GM12878 (cell line): ENCODE results near the gene SUPT3H. TPM values are rescaled to one million over a fixed set of nuclear protein-coding genes. Genes with fewer than 3 reads are reported as not detected.

Experiments
- IKZF2 ChIP-seq, 2 experiments: fragments of 450-650 bp; IDR thresholded peaks; 2 replicates each; pipeline ENCODE4 v1.6.1; 2017; ENCODE audit warnings: mild to moderate bottlenecking in 2 of 2, moderate library complexity in 2 of 2
- POLR2AphosphoS2 ChIP-seq: IDR thresholded peaks from 2 replicates; pipeline ENCODE4 v1.6.1; 2011; ENCODE audit warnings: low read depth, mild to moderate bottlenecking, low read length, improper control_type of control experiment, moderate library complexity
- polyA plus RNA-seq, 11 experiments: library from polyadenylated mRNA; depleted of rRNA in 4 of 11; unstranded in 6 of 11; stranded (reverse) in 5 of 11; fragments of >200 nt; fragmentation: Nextera tagmentation in 4 of 11; fragmentation: Illumina TruSeq in 1 of 11; extraction: Ambion mirVana in 4 of 11; extraction: Trizol in 1 of 11; gene quantifications; 1 replicate in 1 of 11; 2 replicates in 10 of 11; pipeline versions ENCODE4 v1.2.1 to v1.2.3, GENCODE V29; 2011 to 2016; ENCODE audit warnings: inconsistent platforms in 2 of 11, missing spikeins in 2 of 11, low read depth in 1 of 11
- total RNA-seq, 4 experiments: library from RNA; depleted of rRNA in 3 of 4; stranded (reverse); fragments of >200 nt in 3 of 4; fragmentation: Illumina TruSeq in 1 of 4; extraction: Trizol in 1 of 4; gene quantifications; 2 replicates each; pipeline versions ENCODE4 v1.2.1 to v1.2.3, GENCODE V29; 2013 to 2021
- TF ChIP-seq, protein P1 (sequence below): fragments of 450-650 bp; IDR thresholded peaks from 2 replicates; pipeline ENCODE4 v1.6.1; 2018; ENCODE audit warnings: borderline replicate concordance, mild to moderate bottlenecking; ENCODE audit not compliant: partially characterized antibody
- TF ChIP-seq, protein P2 (sequence below): fragments of 450-650 bp; formaldehyde crosslinking; IDR thresholded peaks from 2 replicates; pipeline ENCODE4 v1.4.0; 2020; ENCODE audit warnings: mild to moderate bottlenecking, moderate library complexity
- TF ChIP-seq, protein P3 (sequence below): fragments of 450-650 bp; IDR thresholded peaks from 2 replicates; pipeline ENCODE4 v1.6.1; 2018; ENCODE audit warnings: mild to moderate bottlenecking, low read depth, moderate library complexity; ENCODE audit not compliant: partially characterized antibody

Gene SUPT3H
- total and polyA plus RNA-seq, 10 of the 15 experiments (the other 5 are each of a cell fraction or from before 2014, with no cell fraction given) = 0.51 to 3.7 (median 2.0) TPM

DNA sequence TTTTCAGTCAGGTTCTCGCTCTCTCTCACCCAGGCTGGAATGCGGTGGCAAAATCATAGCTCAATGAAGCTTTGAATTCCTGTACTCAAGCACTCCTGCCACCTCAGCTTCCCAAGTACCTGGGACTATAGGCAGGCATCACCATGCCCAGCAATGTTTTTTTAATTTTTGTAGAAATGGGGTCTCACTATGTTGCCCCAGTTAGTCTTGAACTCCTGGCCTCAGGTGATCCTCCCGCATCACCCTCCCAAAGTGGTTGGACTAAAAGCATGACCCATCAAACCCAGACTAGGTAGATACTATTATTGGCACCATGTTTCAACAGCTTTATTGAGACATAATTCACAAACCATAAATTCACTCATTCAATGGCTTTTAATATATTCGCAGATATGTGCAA lies 122.3 kb downstream of the SUPT3H start (continued):
- TF ChIP-seq, protein P1, sequence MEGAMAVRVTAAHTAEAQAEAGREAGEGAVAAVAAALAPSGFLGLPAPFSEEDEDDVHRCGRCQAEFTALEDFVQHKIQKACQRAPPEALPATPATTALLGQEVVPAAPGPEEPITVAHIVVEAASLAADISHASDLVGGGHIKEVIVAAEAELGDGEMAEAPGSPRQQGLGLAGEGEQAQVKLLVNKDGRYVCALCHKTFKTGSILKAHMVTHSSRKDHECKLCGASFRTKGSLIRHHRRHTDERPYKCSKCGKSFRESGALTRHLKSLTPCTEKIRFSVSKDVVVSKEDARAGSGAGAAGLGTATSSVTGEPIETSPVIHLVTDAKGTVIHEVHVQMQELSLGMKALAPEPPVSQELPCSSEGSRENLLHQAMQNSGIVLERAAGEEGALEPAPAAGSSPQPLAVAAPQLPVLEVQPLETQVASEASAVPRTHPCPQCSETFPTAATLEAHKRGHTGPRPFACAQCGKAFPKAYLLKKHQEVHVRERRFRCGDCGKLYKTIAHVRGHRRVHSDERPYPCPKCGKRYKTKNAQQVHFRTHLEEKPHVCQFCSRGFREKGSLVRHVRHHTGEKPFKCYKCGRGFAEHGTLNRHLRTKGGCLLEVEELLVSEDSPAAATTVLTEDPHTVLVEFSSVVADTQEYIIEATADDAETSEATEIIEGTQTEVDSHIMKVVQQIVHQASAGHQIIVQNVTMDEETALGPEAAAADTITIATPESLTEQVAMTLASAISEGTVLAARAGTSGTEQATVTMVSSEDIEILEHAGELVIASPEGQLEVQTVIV = no peak
- TF ChIP-seq POLR2AphosphoS2 (no peak), IKZF2 (IDR thresholded peaks at IDR 0.05) (no peak)
- TF ChIP-seq, protein P2, sequence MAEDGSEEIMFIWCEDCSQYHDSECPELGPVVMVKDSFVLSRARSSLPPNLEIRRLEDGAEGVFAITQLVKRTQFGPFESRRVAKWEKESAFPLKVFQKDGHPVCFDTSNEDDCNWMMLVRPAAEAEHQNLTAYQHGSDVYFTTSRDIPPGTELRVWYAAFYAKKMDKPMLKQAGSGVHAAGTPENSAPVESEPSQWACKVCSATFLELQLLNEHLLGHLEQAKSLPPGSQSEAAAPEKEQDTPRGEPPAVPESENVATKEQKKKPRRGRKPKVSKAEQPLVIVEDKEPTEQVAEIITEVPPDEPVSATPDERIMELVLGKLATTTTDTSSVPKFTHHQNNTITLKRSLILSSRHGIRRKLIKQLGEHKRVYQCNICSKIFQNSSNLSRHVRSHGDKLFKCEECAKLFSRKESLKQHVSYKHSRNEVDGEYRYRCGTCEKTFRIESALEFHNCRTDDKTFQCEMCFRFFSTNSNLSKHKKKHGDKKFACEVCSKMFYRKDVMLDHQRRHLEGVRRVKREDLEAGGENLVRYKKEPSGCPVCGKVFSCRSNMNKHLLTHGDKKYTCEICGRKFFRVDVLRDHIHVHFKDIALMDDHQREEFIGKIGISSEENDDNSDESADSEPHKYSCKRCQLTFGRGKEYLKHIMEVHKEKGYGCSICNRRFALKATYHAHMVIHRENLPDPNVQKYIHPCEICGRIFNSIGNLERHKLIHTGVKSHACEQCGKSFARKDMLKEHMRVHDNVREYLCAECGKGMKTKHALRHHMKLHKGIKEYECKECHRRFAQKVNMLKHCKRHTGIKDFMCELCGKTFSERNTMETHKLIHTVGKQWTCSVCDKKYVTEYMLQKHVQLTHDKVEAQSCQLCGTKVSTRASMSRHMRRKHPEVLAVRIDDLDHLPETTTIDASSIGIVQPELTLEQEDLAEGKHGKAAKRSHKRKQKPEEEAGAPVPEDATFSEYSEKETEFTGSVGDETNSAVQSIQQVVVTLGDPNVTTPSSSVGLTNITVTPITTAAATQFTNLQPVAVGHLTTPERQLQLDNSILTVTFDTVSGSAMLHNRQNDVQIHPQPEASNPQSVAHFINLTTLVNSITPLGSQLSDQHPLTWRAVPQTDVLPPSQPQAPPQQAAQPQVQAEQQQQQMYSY (CRISPR knock-in tag) = no peak
- TF ChIP-seq, protein P3, sequence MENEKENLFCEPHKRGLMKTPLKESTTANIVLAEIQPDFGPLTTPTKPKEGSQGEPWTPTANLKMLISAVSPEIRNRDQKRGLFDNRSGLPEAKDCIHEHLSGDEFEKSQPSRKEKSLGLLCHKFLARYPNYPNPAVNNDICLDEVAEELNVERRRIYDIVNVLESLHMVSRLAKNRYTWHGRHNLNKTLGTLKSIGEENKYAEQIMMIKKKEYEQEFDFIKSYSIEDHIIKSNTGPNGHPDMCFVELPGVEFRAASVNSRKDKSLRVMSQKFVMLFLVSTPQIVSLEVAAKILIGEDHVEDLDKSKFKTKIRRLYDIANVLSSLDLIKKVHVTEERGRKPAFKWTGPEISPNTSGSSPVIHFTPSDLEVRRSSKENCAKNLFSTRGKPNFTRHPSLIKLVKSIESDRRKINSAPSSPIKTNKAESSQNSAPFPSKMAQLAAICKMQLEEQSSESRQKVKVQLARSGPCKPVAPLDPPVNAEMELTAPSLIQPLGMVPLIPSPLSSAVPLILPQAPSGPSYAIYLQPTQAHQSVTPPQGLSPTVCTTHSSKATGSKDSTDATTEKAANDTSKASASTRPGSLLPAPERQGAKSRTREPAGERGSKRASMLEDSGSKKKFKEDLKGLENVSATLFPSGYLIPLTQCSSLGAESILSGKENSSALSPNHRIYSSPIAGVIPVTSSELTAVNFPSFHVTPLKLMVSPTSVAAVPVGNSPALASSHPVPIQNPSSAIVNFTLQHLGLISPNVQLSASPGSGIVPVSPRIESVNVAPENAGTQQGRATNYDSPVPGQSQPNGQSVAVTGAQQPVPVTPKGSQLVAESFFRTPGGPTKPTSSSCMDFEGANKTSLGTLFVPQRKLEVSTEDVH = no peak
